NCI-H1436 treated with DMSO at 0.1 percent for 48 hours (cell line): ENCODE measurements around the gene SLC5A10.
"Not testable (repeated sequence)": the region's sequence is repeated elsewhere in the genome, so short reads cannot be mapped to it uniquely, and the experiment has no call there.

ENCODE experiments used
- DNase-seq: peaks from one replicate; lab custom pipeline; 2025; lab: John Stamatoyannopoulos, UW

SLC5A10 gene

GRCh38 chr17:18947866-18948265 lies 4.1 kb upstream of the SLC5A10 start:
- no peak for DNase-seq

GRCh38 chr17:18948476-18949006 lies 3.4 kb upstream of the SLC5A10 start:
- DNase-seq = no peak

GRCh38 chr17:18949566-18949965 lies 2.4 kb upstream of the SLC5A10 start:
- no peak for DNase-seq

GRCh38 chr17:18950346-18950745 lies 1.6 kb upstream of the SLC5A10 start:
- DNase-seq = no peak

GRCh38 chr17:18950944-18951905 lies 740 bp upstream of the SLC5A10 start:
- no peak for DNase-seq

GRCh38 chr17:18953231-18953728 lies 1.3 kb downstream of the SLC5A10 start:
- DNase-seq = no peak

- DNase-seq = no peak
Measured at GRCh38 chr17:18954321-18954720, 2.4 kb downstream of the SLC5A10 start.

GRCh38 chr17:18955009-18955408 lies 3.0 kb downstream of the SLC5A10 start:
- DNase-seq = no peak

- DNase-seq = not testable (repeated sequence)
Measured at GRCh38 chr17:18956021-18956420, 4.1 kb downstream of the SLC5A10 start.

- no peak for DNase-seq
Measured at GRCh38 chr17:18956581-18956980, 4.6 kb downstream of the SLC5A10 start.

GRCh38 chr17:18957831-18958230 lies 5.9 kb downstream of the SLC5A10 start:
- DNase-seq = no peak

- no peak for DNase-seq
Measured at GRCh38 chr17:18958611-18959010, 6.6 kb downstream of the SLC5A10 start.

GRCh38 chr17:18959071-18959844 lies 7.3 kb downstream of the SLC5A10 start:
- DNase-seq = no peak

- DNase-seq = no peak
Measured at GRCh38 chr17:18959845-18960240, 7.9 kb downstream of the SLC5A10 start.

- no peak for DNase-seq
Measured at GRCh38 chr17:18960241-18960665, 8.3 kb downstream of the SLC5A10 start.

- DNase-seq = no peak
Measured at GRCh38 chr17:18960803-18961511, 9.0 kb downstream of the SLC5A10 start.

GRCh38 chr17:18961634-18962493 lies 9.9 kb downstream of the SLC5A10 start:
- no peak for DNase-seq

- no peak for DNase-seq
Measured at GRCh38 chr17:18962494-18962815, 10.5 kb downstream of the SLC5A10 start.

- DNase-seq = no peak
Measured at GRCh38 chr17:18963126-18964017, 11.4 kb downstream of the SLC5A10 start.

GRCh38 chr17:18964018-18964351 lies 12.0 kb downstream of the SLC5A10 start:
- no peak for DNase-seq
